ENCODE results near the gene MAP3K4.
"Not testable (repeated sequence)": the region's sequence is repeated elsewhere in the genome, so short reads cannot be mapped to it uniquely, and the experiment has no call there.

MAP3K4 gene

DNA sequence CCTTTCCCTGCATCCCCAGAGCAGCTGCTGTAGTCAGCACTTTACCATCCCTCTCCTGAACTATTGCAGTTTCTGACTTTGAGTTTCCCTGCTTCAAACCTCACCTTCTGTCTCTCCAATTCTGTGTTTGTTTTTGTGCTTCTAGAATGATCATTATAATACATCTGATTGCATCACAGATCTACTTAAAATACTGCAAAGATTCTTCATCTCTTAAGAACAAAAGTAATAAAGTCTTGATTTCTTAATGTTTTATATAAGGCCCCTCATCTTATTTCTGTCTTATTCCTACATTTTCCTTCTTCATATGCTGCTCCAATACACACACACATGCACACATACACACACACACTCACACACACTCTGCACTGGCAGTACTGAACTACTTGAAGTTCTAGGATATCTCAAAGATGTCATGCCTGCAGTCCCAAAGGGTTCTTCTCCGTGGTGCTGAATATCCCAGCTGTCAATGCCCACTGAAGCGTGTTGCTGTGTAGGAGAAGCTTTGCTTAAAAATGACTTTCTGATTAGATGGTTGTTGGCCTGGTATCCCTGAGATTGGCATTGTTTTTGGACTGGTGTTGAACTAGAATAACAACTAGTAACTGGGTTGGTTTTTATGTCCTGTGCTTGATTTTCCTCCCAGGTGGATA lies 97.2 kb downstream of the MAP3K4 start:
- DNase-seq (ENCODE audit: low spot score) = no peak

DNA sequence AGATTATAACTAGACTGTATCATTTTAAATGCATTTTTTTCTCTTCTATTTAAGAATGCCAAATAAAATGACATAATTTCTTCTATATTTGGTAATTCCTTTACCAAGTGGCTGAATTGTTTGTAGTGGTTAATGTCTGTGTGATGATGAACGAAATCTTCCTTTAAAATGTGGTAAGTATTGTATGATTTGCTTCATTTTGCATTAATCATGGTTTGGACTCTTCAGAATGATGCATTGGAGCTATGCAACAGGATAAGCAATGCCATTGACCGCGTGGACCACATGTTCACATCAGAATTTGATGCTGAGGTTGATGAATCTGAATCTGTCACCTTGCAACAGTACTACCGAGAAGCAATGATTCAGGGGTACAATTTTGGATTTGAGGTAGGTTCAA lies 99.6 kb downstream of the MAP3K4 start:
- DNase-seq (ENCODE audit: low spot score) = no peak

DNA sequence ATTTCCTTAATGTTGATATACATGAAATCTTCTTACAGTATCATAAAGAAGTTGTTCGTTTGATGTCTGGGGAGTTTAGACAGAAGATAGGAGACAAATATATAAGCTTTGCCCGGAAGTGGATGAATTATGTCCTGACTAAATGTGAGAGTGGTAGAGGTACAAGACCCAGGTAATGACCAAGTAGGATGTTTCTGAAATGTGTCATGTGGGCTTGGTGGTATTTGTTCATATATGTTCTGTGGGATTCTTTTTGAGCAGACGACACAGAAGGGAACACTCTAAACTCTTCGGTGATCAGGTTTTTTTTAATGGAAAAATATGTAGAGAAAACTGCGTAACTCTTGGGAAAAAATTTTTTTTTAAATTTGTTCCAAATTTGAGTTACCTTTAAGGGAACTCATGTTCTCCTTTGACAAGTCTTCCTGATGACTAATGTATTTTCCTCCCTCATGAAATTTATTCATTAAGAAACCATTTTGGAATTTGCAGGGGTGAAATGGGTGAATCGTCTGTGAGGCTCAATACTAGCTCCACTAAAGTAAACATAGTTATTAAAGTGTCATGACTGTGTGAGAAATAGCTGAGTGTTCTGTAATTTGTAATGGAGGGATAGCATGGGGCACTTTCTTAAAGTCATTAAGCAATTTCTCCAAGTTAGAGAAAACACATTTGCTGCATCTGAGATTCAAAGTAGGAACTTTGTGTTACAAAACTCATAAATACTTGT lies 100.6 kb downstream of the MAP3K4 start:
- no peak for DNase-seq (ENCODE audit: low spot score)

- DNase-seq (ENCODE audit: low spot score) = no peak
Measured at GRCh38 chr6:161094955-161095354, 103.4 kb downstream of the MAP3K4 start.

GRCh38 chr6:161095916-161096315 lies 104.3 kb downstream of the MAP3K4 start:
- no peak for DNase-seq (ENCODE audit: low spot score)

GRCh38 chr6:161100072-161100471 lies 108.5 kb downstream of the MAP3K4 start:
- DNase-seq (ENCODE audit: low spot score) = no peak

- DNase-seq (ENCODE audit: low spot score) = no peak
Measured at GRCh38 chr6:161101517-161101916, 109.9 kb downstream of the MAP3K4 start.

- no peak for DNase-seq (ENCODE audit: low spot score)
Measured at GRCh38 chr6:161103475-161103874, 111.9 kb downstream of the MAP3K4 start.

DNA sequence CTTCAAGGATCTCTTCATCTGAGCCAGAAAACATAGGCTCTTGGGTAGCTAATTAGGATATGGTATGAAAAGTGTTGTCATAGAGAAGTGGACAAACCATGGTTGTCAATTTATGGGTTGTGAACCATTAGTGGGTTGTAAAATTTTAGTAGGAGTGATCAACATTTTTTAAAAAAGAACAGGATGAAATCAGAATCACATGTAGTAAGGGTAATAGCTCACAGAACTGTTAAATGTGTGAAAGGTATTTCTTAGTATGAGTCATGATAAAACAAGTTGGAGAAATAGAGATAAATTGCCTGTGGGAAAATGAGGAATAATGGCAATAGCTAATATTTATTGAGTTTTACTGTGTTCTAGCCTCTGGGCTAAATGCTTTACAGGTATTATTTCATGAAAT lies 113.4 kb downstream of the MAP3K4 start:
- DNase-seq (ENCODE audit: low spot score) = no peak

DNA sequence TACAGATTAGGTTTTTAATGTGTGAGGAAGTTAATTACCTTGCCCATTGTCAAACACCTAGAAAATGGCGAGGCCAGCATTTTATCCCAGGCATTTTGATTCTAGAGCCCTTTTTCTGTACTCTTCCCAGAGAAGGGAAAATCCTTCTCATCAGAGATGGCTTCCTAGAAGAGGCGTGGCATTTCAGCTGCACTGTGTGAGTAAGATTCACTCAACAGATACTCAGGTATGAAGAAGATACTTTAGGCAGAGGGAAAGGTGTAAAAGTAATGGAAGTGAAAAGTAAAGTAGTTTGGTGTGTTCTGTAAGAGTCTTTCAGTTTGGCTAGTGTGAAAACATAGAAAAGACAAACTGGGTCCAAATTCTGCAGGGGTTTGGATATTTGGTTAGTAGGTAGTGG lies 113.8 kb downstream of the MAP3K4 start:
- no peak for DNase-seq (ENCODE audit: low spot score)

GRCh38 chr6:161107779-161108730 lies 116.5 kb downstream of the MAP3K4 start:
- DNase-seq (ENCODE audit: low spot score) = no peak

GRCh38 chr6:161108916-161109315 lies 117.3 kb downstream of the MAP3K4 start:
- DNase-seq (ENCODE audit: low spot score) = no peak

DNA sequence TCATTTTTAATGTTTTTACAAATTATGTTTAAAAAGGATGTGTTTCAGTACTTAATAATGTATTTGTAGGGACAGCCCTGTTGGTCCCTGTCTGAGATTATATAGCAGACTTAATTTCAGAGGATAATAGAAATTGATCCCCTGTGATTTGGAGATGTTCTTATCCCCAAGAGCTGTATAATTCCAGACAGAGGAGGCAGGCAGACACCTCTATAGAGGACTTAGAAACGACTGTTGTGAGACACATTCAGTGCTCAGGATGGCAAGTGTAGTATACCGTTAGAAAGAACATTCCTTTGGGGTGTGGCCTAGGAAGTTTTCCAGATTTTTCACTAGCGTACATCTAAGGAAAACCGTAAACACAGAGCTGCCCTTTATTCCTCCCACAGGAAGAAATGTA lies 117.8 kb downstream of the MAP3K4 start:
- no peak for DNase-seq (ENCODE audit: low spot score)

- no peak for DNase-seq (ENCODE audit: low spot score)
Measured at GRCh38 chr6:161110028-161110779, 118.6 kb downstream of the MAP3K4 start.

- no peak for DNase-seq (ENCODE audit: low spot score)
Measured at GRCh38 chr6:161111261-161111660, 119.7 kb downstream of the MAP3K4 start.

DNA sequence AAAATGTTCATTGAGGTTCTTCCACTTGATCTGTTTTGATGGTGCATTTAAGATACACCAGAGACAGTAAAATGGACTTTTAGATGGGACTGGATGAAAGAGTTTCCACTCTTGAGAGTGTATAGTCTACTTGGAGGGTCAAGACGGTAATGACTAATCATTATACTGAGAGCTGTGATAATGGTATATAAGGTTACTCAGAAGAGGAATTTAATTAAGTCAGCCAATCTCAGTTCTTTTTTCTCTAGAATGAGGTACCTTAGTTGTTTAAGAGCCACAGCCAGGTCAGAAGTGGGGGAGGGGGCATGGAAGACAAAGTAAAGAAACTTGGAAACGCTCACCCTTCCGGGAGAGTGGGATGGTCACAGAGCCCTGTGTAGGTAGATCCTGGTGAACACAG lies 123.9 kb downstream of the MAP3K4 start:
- DNase-seq (ENCODE audit: low spot score) = no peak

GRCh38 chr6:161116554-161116953 lies 125.0 kb downstream of the MAP3K4 start:
- DNase-seq (ENCODE audit: low spot score) = no peak

GRCh38 chr6:161117308-161117707 lies 125.7 kb downstream of the MAP3K4 start:
- no peak for DNase-seq (ENCODE audit: low spot score)

DNA sequence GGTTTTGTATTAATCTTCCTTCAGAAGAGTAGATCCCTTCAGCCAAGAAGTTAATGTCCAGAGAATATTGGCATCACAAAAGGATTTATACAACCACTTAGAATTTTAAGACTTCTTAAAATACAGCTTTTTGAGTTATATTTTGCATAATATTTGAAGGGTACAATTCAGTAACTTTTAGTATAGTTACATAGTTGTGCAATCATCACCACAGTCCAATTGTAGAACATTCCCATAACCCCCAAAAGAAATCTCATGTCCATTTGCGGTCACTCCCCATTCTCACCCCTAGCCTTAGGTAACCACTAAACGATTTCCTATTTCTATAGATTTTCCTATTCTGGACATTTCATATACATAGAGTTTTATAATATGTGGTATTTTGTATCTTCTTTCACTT lies 126.4 kb downstream of the MAP3K4 start:
- no peak for DNase-seq (ENCODE audit: low spot score)

DNA sequence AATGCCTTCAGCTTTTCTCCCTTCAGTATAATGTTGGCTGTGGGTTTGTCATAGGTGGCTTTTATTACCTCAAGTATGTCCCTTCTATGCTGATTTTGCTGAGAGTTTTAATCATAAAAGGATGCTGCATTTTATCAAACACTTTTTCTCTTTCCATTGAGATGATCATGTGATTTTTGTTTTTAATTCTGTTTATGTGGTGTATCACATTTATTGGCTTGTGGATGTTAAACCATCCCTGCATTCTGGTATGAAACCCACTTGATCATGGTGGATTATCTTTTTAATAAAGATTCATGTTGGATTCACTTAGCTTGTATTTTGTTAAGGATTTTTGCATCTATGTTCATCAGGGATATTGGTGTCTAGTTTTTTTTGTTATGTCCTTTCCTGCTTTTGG lies 131.8 kb downstream of the MAP3K4 start:
- DNase-seq (ENCODE audit: low spot score) = not testable (repeated sequence)

GRCh38 chr6:161125591-161125990 lies 134.0 kb downstream of the MAP3K4 start:
- DNase-seq (ENCODE audit: low spot score) = no peak
